ACC112 (cell line): ENCODE results near the gene UBR4.

ENCODE experiments used
- H2AFZ ChIP-seq: fragments of 200-600 bp; sonication (generic); one replicate; pipeline ENCODE4 v1.6.0; 2017; ENCODE audit warnings: antibody characterized with exemption, low read length; ENCODE audit not compliant: unreplicated experiment
- H3K27ac ChIP-seq: fragments of 200-600 bp; sonication (generic); 2 replicates; pipeline ENCODE4 v1.5.1; 2014; ENCODE audit warnings: low read depth, mild to moderate bottlenecking, antibody characterized with exemption, low read length, moderate library complexity
- H3K27me3 ChIP-seq: fragments of 200-600 bp; sonication (generic); 2 replicates; pipeline ENCODE4 v1.6.1; 2014; ENCODE audit warnings: mild to moderate bottlenecking, antibody characterized with exemption, low read length, moderate library complexity, mixed read lengths; ENCODE audit not compliant: insufficient read depth
- H3K36me3 ChIP-seq: fragments of 200-600 bp; sonication (generic); 2 replicates; pipeline ENCODE4 v1.6.1; 2016; ENCODE audit warnings: mild to moderate bottlenecking, antibody characterized with exemption, low read length, moderate library complexity, mixed read lengths; ENCODE audit not compliant: insufficient read depth
- H3K4me1 ChIP-seq: fragments of 200-600 bp; sonication (generic); one replicate; pipeline ENCODE4 v1.6.1; 2016; ENCODE audit warnings: low read length, mixed read lengths; ENCODE audit not compliant: insufficient read depth, unreplicated experiment, control insufficient read depth
- H3K4me3 ChIP-seq: fragments of 200-600 bp; sonication (generic); 2 replicates; pipeline ENCODE4 v1.5.1; 2014; ENCODE audit warnings: mild to moderate bottlenecking, low read depth, low read length
- H3K79me2 ChIP-seq: fragments of 200-600 bp; sonication (generic); one replicate; pipeline ENCODE4 v1.6.0; 2016; ENCODE audit warnings: low read length; ENCODE audit not compliant: control insufficient read depth, unreplicated experiment, insufficient read depth

The UBR4 gene

GRCh38 chr1:19121192-19121591, 88.9 kb downstream of the UBR4 start:
- Histone ChIP-seq H3K79me2 (no peaks in the 10 kb centered on the region), H3K4me3 (no peak overlapping the region), H3K36me3 (peaks cover 73% of the 10 kb centered on the region), H3K27me3 (no peaks in the 10 kb centered on the region), H3K4me1 (no peaks in the 10 kb centered on the region), H2AFZ (no peak overlapping the region), H3K27ac (no peak overlapping the region)

DNA sequence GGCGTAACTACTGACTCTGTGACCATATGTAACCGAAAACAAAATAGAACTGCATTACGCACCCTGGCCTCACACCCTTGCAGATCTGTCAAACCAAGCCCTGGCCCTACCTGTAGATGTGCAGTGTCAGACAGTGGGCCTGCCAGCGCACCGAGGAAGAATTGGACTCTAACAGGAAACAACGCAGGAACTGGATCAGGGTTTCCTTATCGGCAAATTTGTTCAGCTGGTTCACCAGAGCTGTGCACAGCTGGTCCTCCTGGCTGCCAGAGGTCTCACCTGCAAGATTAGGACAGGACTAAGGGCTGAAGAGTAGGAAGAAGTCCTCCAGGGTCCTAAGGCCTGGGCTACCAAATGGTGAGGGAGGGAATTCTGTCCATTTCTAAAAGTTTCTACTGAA, 90.0 kb downstream of the UBR4 start:
- Histone ChIP-seq H2AFZ (no peak overlapping the region), H3K27ac (no peak overlapping the region), H3K27me3 (no peaks in the 10 kb centered on the region), H3K4me1 (no peaks in the 10 kb centered on the region), H3K79me2 (no peaks in the 10 kb centered on the region), H3K4me3 (no peak overlapping the region), H3K36me3 (peaks cover 68% of the 10 kb centered on the region)

DNA sequence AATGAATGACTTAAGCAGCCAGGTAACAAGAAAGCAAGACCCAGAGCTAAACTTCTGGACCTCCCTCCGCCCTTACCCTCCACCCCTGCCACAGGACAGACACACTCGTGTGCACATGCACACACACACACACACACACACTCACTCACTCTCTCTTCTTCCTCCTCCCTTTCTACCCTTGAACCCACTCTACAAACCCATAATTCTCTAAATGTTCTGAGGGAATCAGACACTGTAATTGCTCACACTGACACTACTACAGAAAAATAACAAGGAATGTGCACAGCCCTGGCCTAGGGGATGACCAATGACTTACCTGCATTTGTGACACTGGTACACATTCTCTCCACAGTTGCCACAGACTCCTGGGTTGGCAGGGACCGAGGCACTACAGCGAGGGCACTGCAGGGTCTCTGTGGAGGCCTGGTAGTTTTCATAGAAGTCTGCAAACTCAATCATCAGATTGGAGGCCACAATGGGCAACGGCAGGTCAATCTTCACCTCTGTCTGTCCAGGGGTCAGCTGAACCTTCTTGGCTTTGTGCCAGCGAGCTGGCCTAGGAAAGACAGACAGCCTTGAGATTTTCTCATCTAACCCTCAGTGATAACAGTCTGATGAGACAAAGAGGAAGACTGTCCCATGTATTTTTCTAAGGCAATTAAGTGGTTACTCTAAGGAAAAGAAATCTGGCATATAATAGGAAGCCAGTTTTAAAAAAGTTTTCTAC, 94.8 kb downstream of the UBR4 start:
- Histone ChIP-seq H3K4me3 (no peak overlapping the region), H3K79me2 (no peaks in the 10 kb centered on the region), H3K27ac (no peak overlapping the region), H3K4me1 (no peaks in the 10 kb centered on the region), H2AFZ (no peak overlapping the region), H3K27me3 (no peaks in the 10 kb centered on the region), H3K36me3 (peaks cover 53% of the 10 kb centered on the region)

DNA sequence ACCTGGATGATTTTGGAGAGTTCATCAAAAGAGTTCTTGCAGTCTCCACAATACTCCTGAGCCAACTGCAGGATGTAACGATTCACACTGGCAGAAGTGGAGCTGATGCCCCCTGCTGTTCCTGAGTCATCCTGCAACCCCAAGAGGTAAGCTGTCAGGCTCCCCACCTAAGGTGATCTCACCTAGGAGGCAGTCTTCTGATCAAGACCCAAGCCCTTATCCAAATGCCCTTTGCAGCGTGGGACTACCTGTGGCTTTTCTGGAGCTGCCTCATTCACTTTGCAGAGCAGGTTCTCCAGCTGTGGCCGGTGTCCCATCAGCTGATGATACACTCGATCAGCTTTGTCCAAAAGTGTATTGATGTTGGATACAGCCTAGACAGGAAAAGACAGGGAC, 96.4 kb downstream of the UBR4 start:
- H3K36me3 ChIP-seq = peaks cover 38% of the 10 kb centered on the region
- no peak overlapping the region for H2AFZ ChIP-seq

GRCh38 chr1:19112891-19113696, 97.0 kb downstream of the UBR4 start:
- no peaks in the 10 kb centered on the region for H3K27me3 ChIP-seq
- H3K36me3 ChIP-seq = peaks cover 36% of the 10 kb centered on the region
- no peaks in the 10 kb centered on the region for H3K4me1 ChIP-seq
- H3K79me2 ChIP-seq = no peaks in the 10 kb centered on the region
- H3K4me3 ChIP-seq = no peak overlapping the region
- no peak overlapping the region for H3K27ac ChIP-seq
- no peak overlapping the region for H2AFZ ChIP-seq

More for the DNA sequence above, 96.4 kb downstream of the UBR4 start:
- H3K27me3 ChIP-seq = no peaks in the 10 kb centered on the region
- H3K79me2 ChIP-seq = no peaks in the 10 kb centered on the region
- no peak overlapping the region for H3K4me3 ChIP-seq
- no peaks in the 10 kb centered on the region for H3K4me1 ChIP-seq
- H3K27ac ChIP-seq = no peak overlapping the region

GRCh38 chr1:19110257-19110927, 99.7 kb downstream of the UBR4 start:
- H3K36me3 ChIP-seq = peaks cover 24% of the 10 kb centered on the region
- no peak overlapping the region for H3K4me3 ChIP-seq
- no peak overlapping the region for H2AFZ ChIP-seq
- H3K27ac ChIP-seq = no peak overlapping the region
- H3K4me1 ChIP-seq = no peaks in the 10 kb centered on the region
- no peaks in the 10 kb centered on the region for H3K79me2 ChIP-seq
- no peaks in the 10 kb centered on the region for H3K27me3 ChIP-seq

DNA sequence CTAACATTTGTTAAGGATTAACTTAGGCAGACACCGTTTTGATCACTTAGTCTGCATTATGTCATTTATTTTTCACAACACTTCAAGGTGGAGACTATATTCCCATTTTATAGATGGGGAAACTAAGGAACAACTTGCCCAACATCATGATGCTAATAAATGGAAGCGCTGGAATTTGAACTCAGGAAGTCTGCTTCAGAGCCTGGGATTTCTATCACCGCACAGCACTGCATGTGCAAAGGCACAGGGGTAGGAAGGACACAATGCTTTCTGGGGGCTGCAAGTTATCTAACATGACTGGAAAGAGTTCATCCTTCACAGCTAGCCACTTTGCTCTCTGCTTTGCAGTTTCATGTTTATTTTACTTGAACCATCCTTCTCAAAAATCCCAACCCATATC, 100.5 kb downstream of the UBR4 start:
- H3K27me3 ChIP-seq = no peaks in the 10 kb centered on the region
- H3K27ac ChIP-seq = no peak overlapping the region
- H3K79me2 ChIP-seq = no peaks in the 10 kb centered on the region
- no peak overlapping the region for H2AFZ ChIP-seq
- peaks cover 24% of the 10 kb centered on the region for H3K36me3 ChIP-seq
- H3K4me3 ChIP-seq = no peak overlapping the region
- no peaks in the 10 kb centered on the region for H3K4me1 ChIP-seq

DNA sequence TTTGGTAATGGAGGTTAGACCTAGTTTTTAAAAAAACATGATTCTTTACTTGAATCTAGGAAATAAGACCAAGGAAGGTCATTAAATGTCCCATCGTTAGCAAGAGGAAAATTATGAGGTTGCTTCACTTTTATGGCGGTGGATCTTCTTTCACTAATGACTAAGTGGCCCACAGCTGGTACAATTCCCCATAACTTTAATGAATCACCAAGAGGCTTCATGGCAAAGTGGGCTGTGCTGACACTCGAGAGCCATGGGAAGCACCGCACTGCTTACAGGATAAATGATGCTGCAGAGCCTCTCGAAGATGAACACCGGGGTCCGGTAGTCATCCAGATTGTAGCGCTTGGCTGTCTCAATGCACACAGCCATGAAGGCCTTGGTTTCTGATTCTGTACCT, 108.8 kb downstream of the UBR4 start:
- H3K79me2 ChIP-seq = no peaks in the 10 kb centered on the region
- H3K27me3 ChIP-seq = no peaks in the 10 kb centered on the region
- H2AFZ ChIP-seq = no peak overlapping the region
- no peak overlapping the region for H3K27ac ChIP-seq
- no peak overlapping the region for H3K4me3 ChIP-seq
- no peaks in the 10 kb centered on the region for H3K4me1 ChIP-seq
- peaks cover 57% of the 10 kb centered on the region for H3K36me3 ChIP-seq

DNA sequence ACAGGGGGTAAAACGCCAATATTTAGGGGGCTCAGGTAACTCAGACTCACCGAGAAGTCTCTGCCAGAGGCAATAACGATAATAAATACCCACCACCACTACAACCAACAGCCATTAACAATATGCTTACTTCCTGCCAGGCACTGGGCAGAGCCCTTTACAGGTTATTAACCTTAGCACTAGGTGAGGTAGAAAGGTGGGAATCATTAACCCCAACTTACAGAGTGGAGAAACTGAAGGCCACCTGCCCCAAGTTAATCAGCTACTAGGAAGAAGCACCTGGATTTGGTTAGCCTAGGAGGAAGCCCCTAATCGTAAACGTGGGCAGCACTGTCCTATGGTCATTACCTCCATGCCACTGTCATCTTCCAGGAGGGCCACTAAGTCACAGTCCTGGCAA, 110.0 kb downstream of the UBR4 start:
- H3K27me3 ChIP-seq = no peaks in the 10 kb centered on the region
- no peaks in the 10 kb centered on the region for H3K4me1 ChIP-seq
- H3K79me2 ChIP-seq = no peaks in the 10 kb centered on the region
- H3K27ac ChIP-seq = no peak overlapping the region
- H2AFZ ChIP-seq = no peak overlapping the region
- no peak overlapping the region for H3K4me3 ChIP-seq
- peaks cover 69% of the 10 kb centered on the region for H3K36me3 ChIP-seq

- Histone ChIP-seq H3K36me3 (peaks cover 81% of the 10 kb centered on the region), H3K4me1 (no peaks in the 10 kb centered on the region)
Measured at GRCh38 chr1:19096990-19097389, 113.1 kb downstream of the UBR4 start.

More at GRCh38 chr1:19096990-19097389, 113.1 kb downstream of the UBR4 start:
- H3K79me2 ChIP-seq = no peaks in the 10 kb centered on the region
- no peak overlapping the region for H3K27ac ChIP-seq
- no peak overlapping the region for H2AFZ ChIP-seq
- no peaks in the 10 kb centered on the region for H3K27me3 ChIP-seq
- H3K4me3 ChIP-seq = no peak overlapping the region
